ENCODE results near the gene TSHZ2.

The TSHZ2 gene

GRCh38 chr20:53425941-53426340 lies 453.8 kb downstream of the TSHZ2 start:
- TF ChIP-seq TAF1 (IDR thresholded peaks at IDR 0.05; ENCODE audit: borderline replicate concordance, insufficient read depth, low read length) (no peak), FOXP2 (optimal IDR thresholded peaks at IDR 0.05; ENCODE audit: borderline replicate concordance, extremely low read depth, extremely low read length, insufficient read depth) (no peak), REST (IDR thresholded peaks at IDR 0.05; ENCODE audit: insufficient read depth in 1 of 2, low read depth in 2 of 2, low read length in 2 of 2) (no peak), POLR2AphosphoS5 (IDR thresholded peaks at IDR 0.05; ENCODE audit: low read depth, low read length) (no peak), SIN3A (IDR thresholded peaks at IDR 0.05; ENCODE audit: borderline replicate concordance, insufficient read depth, low read length) (no peak)

GRCh38 chr20:53426766-53427312 lies 454.7 kb downstream of the TSHZ2 start:
- TF ChIP-seq POLR2AphosphoS5 (IDR thresholded peaks at IDR 0.05; ENCODE audit: low read depth, low read length) (no peak), SIN3A (IDR thresholded peaks at IDR 0.05; ENCODE audit: borderline replicate concordance, insufficient read depth, low read length) (no peak), REST (IDR thresholded peaks at IDR 0.05; ENCODE audit: insufficient read depth in 1 of 2, low read depth in 2 of 2, low read length in 2 of 2) (no peak), FOXP2 (optimal IDR thresholded peaks at IDR 0.05; ENCODE audit: borderline replicate concordance, extremely low read depth, extremely low read length, insufficient read depth) (no peak), TAF1 (IDR thresholded peaks at IDR 0.05; ENCODE audit: borderline replicate concordance, insufficient read depth, low read length) (no peak)

GRCh38 chr20:53427951-53428350 lies 455.8 kb downstream of the TSHZ2 start:
- no peak for TF ChIP-seq SIN3A (IDR thresholded peaks at IDR 0.05; ENCODE audit: borderline replicate concordance, insufficient read depth, low read length)
- TF ChIP-seq TAF1 (IDR thresholded peaks at IDR 0.05; ENCODE audit: borderline replicate concordance, insufficient read depth, low read length), result no peak
- no peak for TF ChIP-seq POLR2AphosphoS5 (IDR thresholded peaks at IDR 0.05; ENCODE audit: low read depth, low read length)
- no peak for TF ChIP-seq REST (IDR thresholded peaks at IDR 0.05; ENCODE audit: insufficient read depth in 1 of 2, low read depth in 2 of 2, low read length in 2 of 2)
- no peak for TF ChIP-seq FOXP2 (optimal IDR thresholded peaks at IDR 0.05; ENCODE audit: borderline replicate concordance, extremely low read depth, extremely low read length, insufficient read depth)

- TF ChIP-seq SIN3A (IDR thresholded peaks at IDR 0.05; ENCODE audit: borderline replicate concordance, insufficient read depth, low read length) (no peak), REST (IDR thresholded peaks at IDR 0.05; ENCODE audit: insufficient read depth in 1 of 2, low read depth in 2 of 2, low read length in 2 of 2) (no peak), FOXP2 (optimal IDR thresholded peaks at IDR 0.05; ENCODE audit: borderline replicate concordance, extremely low read depth, extremely low read length, insufficient read depth) (no peak), TAF1 (IDR thresholded peaks at IDR 0.05; ENCODE audit: borderline replicate concordance, insufficient read depth, low read length) (no peak), POLR2AphosphoS5 (IDR thresholded peaks at IDR 0.05; ENCODE audit: low read depth, low read length) (no peak)
These were observed 456.4 kb downstream of the TSHZ2 start for GRCh38 chr20:53428588-53428987.

- TF ChIP-seq POLR2AphosphoS5 (IDR thresholded peaks at IDR 0.05; ENCODE audit: low read depth, low read length), result no peak
- no peak for TF ChIP-seq REST (IDR thresholded peaks at IDR 0.05; ENCODE audit: insufficient read depth in 1 of 2, low read depth in 2 of 2, low read length in 2 of 2)
- no peak for TF ChIP-seq FOXP2 (optimal IDR thresholded peaks at IDR 0.05; ENCODE audit: borderline replicate concordance, extremely low read depth, extremely low read length, insufficient read depth)
- no peak for TF ChIP-seq TAF1 (IDR thresholded peaks at IDR 0.05; ENCODE audit: borderline replicate concordance, insufficient read depth, low read length)
- no peak for TF ChIP-seq SIN3A (IDR thresholded peaks at IDR 0.05; ENCODE audit: borderline replicate concordance, insufficient read depth, low read length)
These were observed 456.8 kb downstream of the TSHZ2 start for GRCh38 chr20:53428996-53429395.

Data from PFSK-1 (cell line).